ENCODE measurements around the gene GOLGA6B.
"Not testable (repeated sequence)": the region's sequence is repeated elsewhere in the genome, so short reads cannot be mapped to it uniquely, and the experiment has no call there.

DNA sequence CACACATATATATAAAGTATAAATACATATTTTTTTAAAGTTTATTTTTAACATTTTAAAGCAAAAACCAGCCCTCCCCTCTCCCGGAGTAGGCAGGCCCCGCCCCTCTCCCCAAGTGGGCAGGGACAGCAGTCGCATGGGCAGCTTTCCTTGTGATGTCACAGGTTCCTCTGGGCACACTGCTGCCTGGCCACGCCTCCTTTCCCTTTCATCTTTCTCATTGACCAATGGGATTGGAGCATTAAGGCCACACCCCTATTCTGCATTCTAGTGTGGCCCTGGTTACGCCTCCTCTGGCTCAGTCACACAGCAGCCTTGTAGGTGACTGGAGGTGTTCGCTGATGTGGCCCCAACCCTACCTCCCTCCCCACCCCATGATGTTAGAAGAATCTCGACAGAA lies at the start of gene GOLGA6B:
- TF ChIP-seq, protein P1, sequence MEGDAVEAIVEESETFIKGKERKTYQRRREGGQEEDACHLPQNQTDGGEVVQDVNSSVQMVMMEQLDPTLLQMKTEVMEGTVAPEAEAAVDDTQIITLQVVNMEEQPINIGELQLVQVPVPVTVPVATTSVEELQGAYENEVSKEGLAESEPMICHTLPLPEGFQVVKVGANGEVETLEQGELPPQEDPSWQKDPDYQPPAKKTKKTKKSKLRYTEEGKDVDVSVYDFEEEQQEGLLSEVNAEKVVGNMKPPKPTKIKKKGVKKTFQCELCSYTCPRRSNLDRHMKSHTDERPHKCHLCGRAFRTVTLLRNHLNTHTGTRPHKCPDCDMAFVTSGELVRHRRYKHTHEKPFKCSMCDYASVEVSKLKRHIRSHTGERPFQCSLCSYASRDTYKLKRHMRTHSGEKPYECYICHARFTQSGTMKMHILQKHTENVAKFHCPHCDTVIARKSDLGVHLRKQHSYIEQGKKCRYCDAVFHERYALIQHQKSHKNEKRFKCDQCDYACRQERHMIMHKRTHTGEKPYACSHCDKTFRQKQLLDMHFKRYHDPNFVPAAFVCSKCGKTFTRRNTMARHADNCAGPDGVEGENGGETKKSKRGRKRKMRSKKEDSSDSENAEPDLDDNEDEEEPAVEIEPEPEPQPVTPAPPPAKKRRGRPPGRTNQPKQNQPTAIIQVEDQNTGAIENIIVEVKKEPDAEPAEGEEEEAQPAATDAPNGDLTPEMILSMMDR (IDR thresholded peaks at IDR 0.05), result not testable (repeated sequence)
- TF ChIP-seq POLR2A (IDR thresholded peaks at IDR 0.05), result not testable (repeated sequence)

All from thyroid gland (tissue), 4 donors.